SK-N-SH (cell line): ENCODE measurements around the gene ICA1. TPM values are rescaled to one million over a fixed set of nuclear protein-coding genes. Genes with fewer than 3 reads are reported as not detected.

Source experiments
- CTCF ChIA-PET: fragments of 300-600, 350-600 bp; formaldehyde crosslinking; extraction: SDS; loops from one replicate; lab custom pipeline; 2021; lab: Yijun Ruan, JAX
- POLR2A ChIA-PET: fragments of 350-600 bp; sonication (Branson Sonifier 250); formaldehyde crosslinking; extraction: SDS; loops from one replicate; lab custom pipeline; 2020; ENCODE audit warnings: antibody characterized with exemption, inconsistent platforms; lab: Yijun Ruan, JAX
- DNase-seq: peaks from one replicate; pipeline ENCODE4 v3.0.0; 2012
- H2AFZ ChIP-seq: fragments of 200-600 bp; sonication (generic); 2 replicates; pipeline ENCODE4 v1.8.1; 2016; ENCODE audit warnings: antibody characterized with exemption, mild to moderate bottlenecking, low read depth
- H3F3A ChIP-seq: fragments of 200-600 bp; sonication (generic); replicated peaks from 2 replicates; pipeline ENCODE3; 2016; ENCODE audit warnings: antibody characterized with exemption, mild to moderate bottlenecking; ENCODE audit not compliant: insufficient read depth
- H3K27ac ChIP-seq, 2 experiments: fragments of 200-500 bp in 1 of 2; fragments of 200-600 bp in 1 of 2; sonication (Bioruptor generic) in 1 of 2; sonication (generic), shearing (Covaris generic) in 1 of 2; 2 replicates each; pipeline versions ENCODE4 v1.5.1 to v1.6.1; 2014 to 2016; ENCODE audit warnings: low read depth in 2 of 2, inconsistent platforms in 1 of 2, low read length in 1 of 2, mild to moderate bottlenecking in 1 of 2, mixed read lengths in 1 of 2
- H3K27me3 ChIP-seq: fragments of 200-600 bp; sonication (generic), shearing (Covaris generic); 2 replicates; pipeline ENCODE4 v1.6.1; 2016; ENCODE audit warnings: mixed run types; ENCODE audit not compliant: insufficient read depth
- H3K36me3 ChIP-seq, 2 experiments: fragments of 200-500 bp in 1 of 2; fragments of 200-600 bp in 1 of 2; sonication (Bioruptor generic) in 1 of 2; sonication (generic) in 1 of 2; replicated peaks in 1 of 2; 2 replicates each; pipeline versions ENCODE3 to v1.5.1; 2014 to 2016; ENCODE audit warnings: low read length in 1 of 2, mild to moderate bottlenecking in 1 of 2; ENCODE audit not compliant: insufficient read depth in 2 of 2, control insufficient read depth in 1 of 2
- H3K4me1 ChIP-seq, 2 experiments: fragments of 200-500 bp in 1 of 2; fragments of 200-600 bp in 1 of 2; sonication (Bioruptor generic) in 1 of 2; sonication (generic), shearing (Covaris generic) in 1 of 2; 2 replicates each; pipeline versions ENCODE4 v1.5.1 to v1.6.1; 2014 to 2016; ENCODE audit warnings: low read depth in 1 of 2, low read length in 1 of 2, mixed run types in 1 of 2; ENCODE audit not compliant: insufficient read depth in 2 of 2, control insufficient read depth in 1 of 2
- H3K4me2 ChIP-seq: fragments of 200-600 bp; sonication (generic), shearing (Covaris generic); 2 replicates; pipeline ENCODE4 v1.6.1; 2017; ENCODE audit warnings: mixed run types
- H3K4me3 ChIP-seq, 2 experiments: fragments of 200-500 bp in 1 of 2; fragments of 200-600 bp in 1 of 2; sonication (Bioruptor generic) in 1 of 2; sonication (generic), shearing (Covaris generic) in 1 of 2; 2 replicates each; pipeline versions ENCODE4 v1.5.1 to v1.8.1; 2014 to 2016; ENCODE audit warnings: low read depth in 2 of 2, inconsistent platforms in 1 of 2, low read length in 1 of 2, mild to moderate bottlenecking in 1 of 2, mixed read lengths in 1 of 2, moderate library complexity in 1 of 2
- H3K79me2 ChIP-seq: fragments of 200-600 bp; sonication (generic); 2 replicates; pipeline ENCODE4 v1.8.1; 2017; ENCODE audit warnings: mild to moderate bottlenecking; ENCODE audit not compliant: insufficient read depth
- H3K9ac ChIP-seq: fragments of 200-600 bp; sonication (generic); 2 replicates; pipeline ENCODE4 v1.6.1; 2017; ENCODE audit warnings: mixed run types
- H3K9me2 ChIP-seq: fragments of 200-600 bp; sonication (generic); 2 replicates; pipeline ENCODE4 v1.6.1; 2017; ENCODE audit warnings: mixed run types
- H3K9me3 ChIP-seq: fragments of 200-600 bp; sonication (generic); 2 replicates; pipeline ENCODE4 v1.6.1; 2017; ENCODE audit warnings: mixed run types, mild to moderate bottlenecking, moderate library complexity
- H4K20me1 ChIP-seq: fragments of 200-600 bp; sonication (generic); 2 replicates; pipeline ENCODE4 v1.6.1; 2017; ENCODE audit warnings: mild to moderate bottlenecking, mixed run types; ENCODE audit not compliant: insufficient read depth
- EZH2phosphoT487 ChIP-seq: fragments of 200-600 bp; sonication (generic); IDR thresholded peaks from 2 replicates; pipeline ENCODE4 v1.6.1; 2017; ENCODE audit warnings: low read depth, mixed run types, mild to moderate bottlenecking, antibody characterized with exemption, moderate library complexity, borderline replicate concordance
- FOSL2 ChIP-seq: IDR thresholded peaks from 2 replicates; pipeline ENCODE4 v1.4.0; 2012; ENCODE audit warnings: low read depth, mild to moderate bottlenecking, moderate library complexity, borderline replicate concordance
- JUND ChIP-seq: IDR thresholded peaks from 2 replicates; pipeline ENCODE4 v1.4.0; 2012
- MXI1 ChIP-seq: IDR thresholded peaks from 2 replicates; pipeline ENCODE4 v1.6.1; 2012; ENCODE audit warnings: mild to moderate bottlenecking, low read depth, low read length, improper control_type of control experiment
- RFX5 ChIP-seq: IDR thresholded peaks from 2 replicates; pipeline ENCODE4 v1.6.1; 2012; ENCODE audit warnings: mild to moderate bottlenecking, improper control_type of control experiment, low read length
- RXRA ChIP-seq: IDR thresholded peaks from 2 replicates; pipeline ENCODE4 v1.4.0; 2012; ENCODE audit warnings: low read depth, mild to moderate bottlenecking, borderline replicate concordance
- SMC3 ChIP-seq: IDR thresholded peaks from 2 replicates; pipeline ENCODE4 v1.6.1; 2012; ENCODE audit warnings: low read depth, low read length, improper control_type of control experiment
- YY1 ChIP-seq: IDR thresholded peaks from 2 replicates; pipeline ENCODE4 v1.4.0; 2012; ENCODE audit warnings: low read depth, mild to moderate bottlenecking
- WGBS: methylation state at CpG from one replicate; pipeline ENCODE4 v1.1.6; 2017; ENCODE audit warnings: low lambda C conversion rate; 5-methylcytosine and 5-hydroxymethylcytosine counted together
- polyA plus RNA-seq, 3 experiments: library from polyadenylated mRNA; depleted of rRNA; stranded (reverse); fragments of >200 nt; gene quantifications; 2 replicates each; pipeline ENCODE4 v1.2.3, GENCODE V29; 2012
- TF ChIP-seq, protein P1 (sequence below): IDR thresholded peaks from 2 replicates; pipeline ENCODE4; 2012
- TF ChIP-seq, protein P2 (sequence below): IDR thresholded peaks from 2 replicates; pipeline ENCODE4 v1.4.0; 2012; ENCODE audit warnings: low read depth, borderline replicate concordance
- TF ChIP-seq, protein P3 (sequence below): fragments of 150-350 bp; IDR thresholded peaks from 2 replicates; pipeline ENCODE4 v1.6.1; 2017; ENCODE audit warnings: antibody characterized with exemption, low read length, low read depth, borderline replicate concordance

The ICA1 gene
- polyA plus RNA-seq, 1 of the 3 experiments (the other 2 are of a cell fraction) = 2.4 TPM

DNA sequence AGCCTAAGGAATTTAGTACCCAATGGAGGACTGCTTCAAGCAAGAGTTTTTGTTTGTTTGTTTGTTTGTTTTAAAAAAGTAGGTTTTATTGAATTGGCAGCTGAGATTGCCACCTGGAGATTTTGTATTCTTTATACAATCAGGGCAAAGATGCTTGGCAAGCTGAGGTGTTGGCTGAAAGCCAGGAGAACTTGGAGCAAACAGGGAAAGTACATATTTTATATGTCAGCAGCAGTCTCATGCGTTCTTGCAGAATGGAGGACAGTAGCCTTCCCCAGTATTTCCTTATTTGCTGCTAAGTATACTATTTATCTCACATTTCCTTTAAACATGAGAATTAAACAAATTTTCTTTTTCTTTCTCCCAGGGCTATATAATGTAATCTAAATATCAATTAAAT lies 22.6 kb upstream of the ICA1 start:
- Histone ChIP-seq H3K79me2 (no peaks in the 10 kb centered on the region), H3K36me3 (no peaks in the 10 kb centered on the region), H3F3A (no peaks in the 10 kb centered on the region), H3K4me3 (no peak overlapping the region), H3K9me3 (no peaks in the 10 kb centered on the region), H3K9me2 (no peaks in the 10 kb centered on the region), H3K9ac (no peak overlapping the region), H4K20me1 (no peaks in the 10 kb centered on the region), H3K27me3 (no peaks in the 10 kb centered on the region), H2AFZ (no peak overlapping the region), H3K4me2 (no peak overlapping the region), H3K4me1 (peaks cover 0 to 38% of the 10 kb centered on the region in 2 experiments; a peak in 2 of 4 replicates), H3K27ac (peak overlapping the region in 1 of 2 experiments; percentile 89; a peak in 2 of 4 replicates)
- no peak for DNase-seq
- ChIA-PET POLR2A (interaction anchor here (1.1 to 2.4 kb wide), 2 partner anchors 23 to 56 kb away, joined by 3 to 7 read pairs; partner anchors contain the start of gene ICA1), CTCF (interaction anchor here (1.3 to 2.7 kb wide), 3 partner anchors 11 to 20 kb away, joined by 3 to 9 read pairs (median 4); no protein-coding TSS in a partner anchor)
- WGBS = 46% methylated on average over 1 of the region's 1 CpG
- TF ChIP-seq JUND (no peak), RFX5 (no peak), FOSL2 (no peak), YY1 (no peak), EZH2phosphoT487 (no peak), SMC3 (no peak), RXRA (no peak)
- TF ChIP-seq, protein P1, sequence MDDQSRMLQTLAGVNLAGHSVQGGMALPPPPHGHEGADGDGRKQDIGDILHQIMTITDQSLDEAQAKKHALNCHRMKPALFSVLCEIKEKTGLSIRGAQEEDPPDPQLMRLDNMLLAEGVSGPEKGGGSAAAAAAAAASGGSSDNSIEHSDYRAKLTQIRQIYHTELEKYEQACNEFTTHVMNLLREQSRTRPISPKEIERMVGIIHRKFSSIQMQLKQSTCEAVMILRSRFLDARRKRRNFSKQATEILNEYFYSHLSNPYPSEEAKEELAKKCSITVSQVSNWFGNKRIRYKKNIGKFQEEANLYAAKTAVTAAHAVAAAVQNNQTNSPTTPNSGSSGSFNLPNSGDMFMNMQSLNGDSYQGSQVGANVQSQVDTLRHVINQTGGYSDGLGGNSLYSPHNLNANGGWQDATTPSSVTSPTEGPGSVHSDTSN = no peak
- TF ChIP-seq, protein P2, sequence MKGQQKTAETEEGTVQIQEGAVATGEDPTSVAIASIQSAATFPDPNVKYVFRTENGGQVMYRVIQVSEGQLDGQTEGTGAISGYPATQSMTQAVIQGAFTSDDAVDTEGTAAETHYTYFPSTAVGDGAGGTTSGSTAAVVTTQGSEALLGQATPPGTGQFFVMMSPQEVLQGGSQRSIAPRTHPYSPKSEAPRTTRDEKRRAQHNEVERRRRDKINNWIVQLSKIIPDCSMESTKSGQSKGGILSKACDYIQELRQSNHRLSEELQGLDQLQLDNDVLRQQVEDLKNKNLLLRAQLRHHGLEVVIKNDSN = no peak
- TF ChIP-seq, protein P3, sequence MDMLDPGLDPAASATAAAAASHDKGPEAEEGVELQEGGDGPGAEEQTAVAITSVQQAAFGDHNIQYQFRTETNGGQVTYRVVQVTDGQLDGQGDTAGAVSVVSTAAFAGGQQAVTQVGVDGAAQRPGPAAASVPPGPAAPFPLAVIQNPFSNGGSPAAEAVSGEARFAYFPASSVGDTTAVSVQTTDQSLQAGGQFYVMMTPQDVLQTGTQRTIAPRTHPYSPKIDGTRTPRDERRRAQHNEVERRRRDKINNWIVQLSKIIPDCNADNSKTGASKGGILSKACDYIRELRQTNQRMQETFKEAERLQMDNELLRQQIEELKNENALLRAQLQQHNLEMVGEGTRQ = no peak

DNA sequence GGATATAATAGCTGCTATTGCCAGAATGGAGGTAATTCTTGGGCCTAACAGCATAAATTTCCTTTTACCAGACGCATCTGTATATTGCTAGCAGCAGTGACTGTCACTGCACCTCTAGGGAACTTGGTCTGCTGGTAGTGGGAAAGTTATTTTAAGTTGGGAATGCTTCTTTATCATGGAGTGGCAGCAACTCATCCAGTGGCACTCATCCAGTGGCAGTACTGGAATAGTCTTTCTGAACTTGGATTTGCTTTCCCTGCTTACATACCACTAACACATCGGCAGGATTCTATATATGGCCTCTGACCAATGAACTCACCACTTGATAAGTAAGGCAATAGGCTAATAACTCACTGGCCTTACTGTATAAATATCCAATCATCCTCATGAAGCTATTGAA lies 22.0 kb upstream of the ICA1 start:
- H3K79me2 ChIP-seq = no peaks in the 10 kb centered on the region
- DNase-seq = no peak
- H3K4me2 ChIP-seq = no peak overlapping the region
- no peaks in the 10 kb centered on the region for H3K36me3 ChIP-seq
- H3K9ac ChIP-seq = no peak overlapping the region
- H3K27me3 ChIP-seq = no peaks in the 10 kb centered on the region
- H3K9me2 ChIP-seq = no peaks in the 10 kb centered on the region
- POLR2A ChIA-PET = interaction anchor here (2.4 kb wide), 1 partner anchor 23 kb away, joined by 7 read pairs; the partner anchor contains the start of gene ICA1
- H3K4me3 ChIP-seq = no peak overlapping the region
- H3K9me3 ChIP-seq = no peaks in the 10 kb centered on the region
- H3F3A ChIP-seq = no peaks in the 10 kb centered on the region
- H3K4me1 ChIP-seq = peaks cover 0 to 32% of the 10 kb centered on the region in 2 experiments; a peak in 2 of 4 replicates
- TF ChIP-seq MXI1 = no peak
- TF ChIP-seq, all 33 proteins: peak for 0
- Histone ChIP-seq H2AFZ (no peak overlapping the region), H4K20me1 (no peaks in the 10 kb centered on the region), H3K27ac (peak overlapping the region in 1 of 2 experiments; percentile 89; a peak in 2 of 4 replicates)
- CTCF ChIA-PET = interaction anchor here (1.3 to 2.7 kb wide), 2 partner anchors 12 to 16 kb away, joined by 4 to 9 read pairs; no protein-coding TSS in a partner anchor
- WGBS = 25% methylated on average over 2 of the region's 2 CpGs
